Breast epithelium (tissue), 3 donors: ENCODE results near the gene COL23A1.

Experiments
- CTCF ChIP-seq, 3 donors: fragments of 450-650 bp; IDR thresholded peaks; one replicate each; pipeline ENCODE4 v1.5.1; 2016 to 2017; ENCODE audit warnings: antibody characterized with exemption in 3 of 3, mild to moderate bottlenecking in 3 of 3, moderate library complexity in 3 of 3
- POLR2AphosphoS5 ChIP-seq, 3 donors: sonication (generic); formaldehyde crosslinking; IDR thresholded peaks; one replicate each; pipeline ENCODE4 v1.6.1; 2017; ENCODE audit warnings: antibody characterized with exemption in 3 of 3

GRCh38 chr5:178330791-178331404 lies 259.3 kb downstream of the COL23A1 start:
- TF ChIP-seq CTCF (IDR thresholded peaks at IDR 0.05) = no peak
- no peak for TF ChIP-seq POLR2AphosphoS5 (IDR thresholded peaks at IDR 0.05)
